ENCODE results near the gene FAM222A.

Gene FAM222A

DNA sequence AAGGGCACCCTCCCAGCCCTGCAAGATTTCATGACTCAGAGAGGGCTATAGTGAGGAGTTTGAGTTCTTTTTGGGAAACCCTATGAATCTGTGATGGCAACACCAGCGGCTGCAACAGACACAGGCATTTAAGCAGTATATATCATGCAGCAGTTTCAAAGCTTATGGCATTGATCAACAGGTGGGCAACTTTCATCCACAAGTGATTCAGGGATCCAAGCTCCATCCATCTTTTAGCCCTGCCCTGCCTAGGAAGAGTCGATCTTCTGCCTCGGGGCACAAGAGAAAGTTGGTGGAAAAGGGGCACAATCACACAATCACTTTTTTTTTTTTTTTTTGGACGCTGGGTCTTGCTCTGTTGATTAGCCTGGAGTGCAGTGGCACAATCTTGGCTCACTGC, 8.3 kb upstream of the FAM222A start:
- no peak for DNase-seq (ENCODE audit: low read depth)

DNA sequence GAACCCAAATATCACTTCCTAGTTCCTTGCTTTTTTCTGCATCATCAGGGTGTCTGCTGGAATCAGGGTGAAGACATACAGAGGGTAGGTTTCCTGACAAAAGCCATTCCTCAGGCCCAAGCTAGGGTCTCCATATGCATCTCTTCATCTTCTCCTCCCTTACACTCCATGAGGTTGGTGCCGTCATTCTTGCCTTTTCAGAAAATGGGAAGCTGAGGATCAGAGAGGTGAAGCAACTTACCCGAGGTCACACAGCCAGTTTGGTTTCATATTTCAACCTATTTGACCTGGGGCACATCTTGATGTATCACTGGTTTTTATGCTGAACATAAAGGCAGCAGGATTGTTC, 7.3 kb upstream of the FAM222A start:
- H3K27me3 ChIP-seq (replicated peaks; ENCODE audit: control insufficient read depth, insufficient read depth, low read length), result peaks cover 33% of the 10 kb centered on the region
- peaks cover 6% of the 10 kb centered on the region for H3K4me1 ChIP-seq (ENCODE audit: control insufficient read depth, insufficient read depth, low read length)
- no peak for DNase-seq (ENCODE audit: low read depth)
- H3K36me3 ChIP-seq (ENCODE audit: control insufficient read depth, insufficient read depth, low read length, severe bottlenecking), result no peaks in the 10 kb centered on the region
- H3K4me3 ChIP-seq (ENCODE audit: low read length), result no peak overlapping the region
- H3K9ac ChIP-seq (ENCODE audit: low read length), result no peak overlapping the region
- peaks cover 3% of the 10 kb centered on the region for H3K9me3 ChIP-seq (ENCODE audit: control insufficient read depth, low read length)

More for the DNA sequence above, 8.3 kb upstream of the FAM222A start:
- Histone ChIP-seq H3K4me1 (ENCODE audit: control insufficient read depth, insufficient read depth, low read length) (peaks cover under 1% of the 10 kb centered on the region), H3K36me3 (ENCODE audit: control insufficient read depth, insufficient read depth, low read length, severe bottlenecking) (no peaks in the 10 kb centered on the region), H3K9me3 (ENCODE audit: control insufficient read depth, low read length) (peaks cover 3% of the 10 kb centered on the region), H3K27me3 (replicated peaks; ENCODE audit: control insufficient read depth, insufficient read depth, low read length) (peaks cover 41% of the 10 kb centered on the region), H3K9ac (ENCODE audit: low read length) (no peak overlapping the region), H3K4me3 (ENCODE audit: low read length) (no peak overlapping the region)

DNA sequence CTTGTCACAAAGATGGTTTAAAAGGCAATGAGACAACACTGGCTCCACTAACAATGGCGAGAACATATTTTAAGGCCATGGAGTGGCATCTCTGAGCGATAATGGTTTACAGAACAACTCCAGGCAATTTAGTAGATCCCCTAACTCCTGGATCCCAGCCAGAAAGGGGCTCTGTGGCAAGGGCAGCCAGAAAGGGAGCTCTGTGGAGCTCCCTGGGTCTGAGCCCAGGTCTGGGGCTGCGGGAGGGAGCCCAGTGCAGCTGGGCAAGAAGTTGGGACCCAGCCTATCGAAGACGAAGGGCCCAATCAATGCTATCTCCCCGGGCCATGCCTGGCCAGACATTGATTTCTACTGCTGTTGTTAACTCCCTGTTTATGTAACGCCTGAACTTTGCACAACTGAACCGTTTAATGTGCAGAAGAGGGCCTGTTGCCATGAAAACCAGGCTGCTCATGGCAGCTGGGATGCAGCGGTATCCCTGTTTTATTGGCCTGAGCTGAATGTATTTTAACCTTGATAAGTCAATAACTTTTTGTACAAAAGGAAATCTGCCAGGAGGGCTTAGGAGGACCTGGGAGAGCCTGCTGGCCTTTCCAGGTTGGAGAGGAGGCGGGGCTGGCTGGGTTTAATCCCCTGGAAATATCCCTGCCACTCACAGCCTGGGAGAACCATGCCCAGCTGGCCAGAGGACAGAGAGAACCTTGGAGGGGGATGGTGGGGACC, 6.7 kb upstream of the FAM222A start:
- H3K9me3 ChIP-seq (ENCODE audit: control insufficient read depth, low read length), result peaks cover 3% of the 10 kb centered on the region
- H3K36me3 ChIP-seq (ENCODE audit: control insufficient read depth, insufficient read depth, low read length, severe bottlenecking), result no peaks in the 10 kb centered on the region
- H3K9ac ChIP-seq (ENCODE audit: low read length), result no peak overlapping the region
- H3K4me1 ChIP-seq (ENCODE audit: control insufficient read depth, insufficient read depth, low read length), result peaks cover 6% of the 10 kb centered on the region
- peaks cover 33% of the 10 kb centered on the region for H3K27me3 ChIP-seq (replicated peaks; ENCODE audit: control insufficient read depth, insufficient read depth, low read length)
- no peak for DNase-seq (ENCODE audit: low read depth)
- no peak overlapping the region for H3K4me3 ChIP-seq (ENCODE audit: low read length)

DNA sequence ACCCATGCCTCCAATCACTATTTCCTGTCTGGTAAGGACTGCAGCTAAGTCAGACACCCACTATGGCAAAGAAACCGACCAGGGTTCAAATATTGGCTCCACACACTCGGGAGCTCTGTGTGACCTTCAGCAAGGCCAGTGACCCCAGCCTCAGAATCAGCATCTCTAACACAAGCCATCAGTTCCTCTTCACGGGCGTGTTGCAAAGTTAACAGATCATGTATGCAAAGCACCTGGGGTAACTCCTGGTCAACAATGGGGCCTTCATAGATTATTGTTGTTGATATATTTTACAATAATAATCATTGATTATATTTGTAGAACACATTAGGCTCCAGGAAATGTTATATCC, 6.2 kb upstream of the FAM222A start:
- H3K4me1 ChIP-seq (ENCODE audit: control insufficient read depth, insufficient read depth, low read length), result peaks cover 6% of the 10 kb centered on the region
- DNase-seq (ENCODE audit: low read depth), result no peak
- H3K4me3 ChIP-seq (ENCODE audit: low read length), result no peak overlapping the region
- H3K9ac ChIP-seq (ENCODE audit: low read length), result no peak overlapping the region
- H3K9me3 ChIP-seq (ENCODE audit: control insufficient read depth, low read length), result peaks cover under 1% of the 10 kb centered on the region
- peaks cover 37% of the 10 kb centered on the region for H3K27me3 ChIP-seq (replicated peaks; ENCODE audit: control insufficient read depth, insufficient read depth, low read length)
- H3K36me3 ChIP-seq (ENCODE audit: control insufficient read depth, insufficient read depth, low read length, severe bottlenecking), result no peaks in the 10 kb centered on the region

DNA sequence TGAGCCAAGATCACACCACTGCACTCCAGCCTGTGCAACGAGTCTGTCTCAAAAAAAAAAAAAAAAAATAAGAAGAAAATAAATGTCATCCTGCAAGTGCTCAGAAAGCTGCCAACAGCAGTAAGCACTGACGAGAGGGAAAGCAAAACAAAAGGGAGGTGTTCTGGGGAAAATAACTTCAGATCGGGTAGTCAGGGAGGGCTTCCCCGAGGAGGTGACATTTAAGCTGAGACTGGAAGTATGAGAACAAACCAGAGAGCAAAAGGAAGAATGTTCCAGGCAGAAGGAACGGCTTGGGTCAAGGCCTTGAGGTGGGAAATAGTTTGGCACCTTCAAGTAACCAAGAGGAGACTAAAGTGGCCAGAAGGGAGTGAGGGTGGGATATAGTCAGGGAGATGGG, 4.7 kb upstream of the FAM222A start:
- Histone ChIP-seq H3K27me3 (replicated peaks; ENCODE audit: control insufficient read depth, insufficient read depth, low read length) (peaks cover 42% of the 10 kb centered on the region), H3K36me3 (ENCODE audit: control insufficient read depth, insufficient read depth, low read length, severe bottlenecking) (no peaks in the 10 kb centered on the region), H3K9ac (ENCODE audit: low read length) (no peak overlapping the region), H3K4me1 (ENCODE audit: control insufficient read depth, insufficient read depth, low read length) (peaks cover 6% of the 10 kb centered on the region), H3K4me3 (ENCODE audit: low read length) (no peak overlapping the region), H3K9me3 (ENCODE audit: control insufficient read depth, low read length) (no peaks in the 10 kb centered on the region)
- DNase-seq (ENCODE audit: low read depth), result no peak

DNA sequence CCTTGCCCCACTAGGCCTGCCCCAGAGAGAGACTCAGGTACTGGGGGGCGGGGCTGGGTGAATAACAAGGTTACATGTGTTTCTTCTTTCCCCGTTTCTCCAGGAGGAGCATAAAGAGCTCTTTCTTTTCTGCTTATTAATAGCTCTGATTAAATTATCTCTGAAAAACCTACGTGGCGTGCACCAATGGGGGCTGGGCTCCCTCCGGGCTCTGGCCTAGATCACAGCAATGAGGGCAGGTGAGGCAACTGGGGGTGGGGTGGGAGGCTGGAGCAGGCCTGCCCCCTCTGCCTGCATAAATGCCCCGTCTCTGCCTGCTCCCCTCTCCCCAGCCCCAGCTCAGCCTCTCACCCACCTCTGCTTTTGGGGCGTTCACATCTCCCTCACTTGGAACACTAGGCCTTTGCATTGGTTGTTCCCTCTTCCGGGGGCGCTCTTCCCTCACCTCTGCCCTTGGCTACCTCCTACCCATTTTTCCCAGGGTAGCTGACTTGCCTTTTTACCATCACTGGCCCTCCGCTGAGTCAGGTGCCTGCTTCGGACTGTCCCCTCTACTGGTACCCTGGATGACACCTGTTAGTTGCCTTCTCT, 4.1 kb upstream of the FAM222A start:
- peaks cover 6% of the 10 kb centered on the region for H3K4me1 ChIP-seq (ENCODE audit: control insufficient read depth, insufficient read depth, low read length)
- DNase-seq (ENCODE audit: low read depth), result no peak
- peaks cover 39% of the 10 kb centered on the region for H3K27me3 ChIP-seq (replicated peaks; ENCODE audit: control insufficient read depth, insufficient read depth, low read length)
- H3K4me3 ChIP-seq (ENCODE audit: low read length), result no peak overlapping the region
- no peaks in the 10 kb centered on the region for H3K36me3 ChIP-seq (ENCODE audit: control insufficient read depth, insufficient read depth, low read length, severe bottlenecking)
- no peaks in the 10 kb centered on the region for H3K9me3 ChIP-seq (ENCODE audit: control insufficient read depth, low read length)
- no peak overlapping the region for H3K9ac ChIP-seq (ENCODE audit: low read length)

DNA sequence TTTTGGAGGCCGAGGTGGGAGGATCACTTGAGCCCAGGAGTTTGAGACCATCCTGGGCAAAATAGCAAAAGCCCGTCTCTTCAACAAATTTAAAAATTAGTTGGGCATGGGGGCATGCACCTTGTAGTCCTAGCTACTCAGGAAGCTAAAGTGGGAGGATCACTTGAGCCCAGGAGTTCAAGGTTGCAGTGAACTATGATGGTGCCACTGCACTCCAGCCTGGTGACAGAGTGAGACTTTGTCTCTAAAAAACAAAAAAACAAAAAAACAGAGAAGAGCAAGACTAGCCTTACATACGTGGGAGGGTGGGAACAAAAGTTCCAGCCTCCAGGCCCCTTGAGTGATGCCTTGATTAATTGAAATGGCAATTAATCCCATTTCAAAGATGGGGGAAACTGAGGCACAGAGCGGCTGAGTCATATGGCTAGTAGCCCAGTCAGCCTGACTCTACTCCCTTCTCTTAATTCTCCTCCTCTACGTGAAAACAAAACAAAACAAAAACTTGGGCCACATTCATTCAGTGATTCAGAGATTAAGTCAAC, 3.3 kb upstream of the FAM222A start:
- Histone ChIP-seq H3K36me3 (ENCODE audit: control insufficient read depth, insufficient read depth, low read length, severe bottlenecking) (no peaks in the 10 kb centered on the region), H3K4me1 (ENCODE audit: control insufficient read depth, insufficient read depth, low read length) (peaks cover 6% of the 10 kb centered on the region), H3K4me3 (ENCODE audit: low read length) (no peak overlapping the region), H3K9me3 (ENCODE audit: control insufficient read depth, low read length) (no peaks in the 10 kb centered on the region), H3K27me3 (replicated peaks; ENCODE audit: control insufficient read depth, insufficient read depth, low read length) (peaks cover 33% of the 10 kb centered on the region), H3K9ac (ENCODE audit: low read length) (no peak overlapping the region)
- DNase-seq (ENCODE audit: low read depth), result no peak

DNA sequence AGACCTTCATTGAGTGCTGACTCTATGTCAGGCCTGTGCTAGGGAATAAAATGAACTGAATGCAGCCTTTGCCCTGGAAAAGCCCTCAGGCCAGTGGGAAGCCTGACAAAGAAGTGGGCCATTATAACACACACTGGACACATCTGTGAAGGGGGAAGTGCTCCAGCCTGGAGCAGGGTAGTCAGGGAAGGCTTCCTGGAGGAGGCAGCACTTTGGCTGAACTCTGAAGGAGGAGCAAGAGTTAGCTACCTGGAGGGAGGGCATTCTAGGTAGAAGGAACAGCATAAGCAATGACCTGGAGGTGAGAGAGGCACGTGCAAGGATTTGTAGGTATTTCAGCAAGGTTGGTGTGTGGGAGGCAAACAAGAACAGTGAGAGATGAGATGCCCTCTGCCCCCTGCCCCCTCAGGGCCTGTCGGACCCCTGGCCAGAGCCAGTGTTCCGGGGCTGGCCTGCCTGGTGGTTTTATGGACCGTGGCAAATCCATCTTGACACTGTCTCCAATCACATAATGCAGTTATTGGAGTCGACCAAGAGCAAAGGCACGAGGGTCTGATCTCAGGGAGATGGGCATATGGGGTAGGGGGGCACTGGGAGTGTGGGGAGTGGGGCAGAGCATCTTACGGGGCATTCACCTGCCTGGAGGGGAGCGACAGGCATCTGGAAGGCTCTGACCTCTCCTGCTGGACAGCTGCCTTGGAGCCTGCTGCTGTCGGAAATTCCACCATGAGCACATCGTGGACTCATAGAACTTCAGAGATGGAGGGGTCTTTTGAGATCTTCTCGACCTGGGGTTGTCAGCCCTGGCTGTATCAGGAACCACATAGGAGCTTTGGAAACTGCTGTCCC, 2.7 kb upstream of the FAM222A start:
- no peaks in the 10 kb centered on the region for H3K9me3 ChIP-seq (ENCODE audit: control insufficient read depth, low read length)
- DNase-seq (ENCODE audit: low read depth), result peak; percentile 45
- peaks cover 9% of the 10 kb centered on the region for H3K4me1 ChIP-seq (ENCODE audit: control insufficient read depth, insufficient read depth, low read length)
- H3K4me3 ChIP-seq (ENCODE audit: low read length), result no peak overlapping the region
- H3K36me3 ChIP-seq (ENCODE audit: control insufficient read depth, insufficient read depth, low read length, severe bottlenecking), result no peaks in the 10 kb centered on the region
- H3K9ac ChIP-seq (ENCODE audit: low read length), result no peak overlapping the region
- peaks cover 30% of the 10 kb centered on the region for H3K27me3 ChIP-seq (replicated peaks; ENCODE audit: control insufficient read depth, insufficient read depth, low read length)

DNA sequence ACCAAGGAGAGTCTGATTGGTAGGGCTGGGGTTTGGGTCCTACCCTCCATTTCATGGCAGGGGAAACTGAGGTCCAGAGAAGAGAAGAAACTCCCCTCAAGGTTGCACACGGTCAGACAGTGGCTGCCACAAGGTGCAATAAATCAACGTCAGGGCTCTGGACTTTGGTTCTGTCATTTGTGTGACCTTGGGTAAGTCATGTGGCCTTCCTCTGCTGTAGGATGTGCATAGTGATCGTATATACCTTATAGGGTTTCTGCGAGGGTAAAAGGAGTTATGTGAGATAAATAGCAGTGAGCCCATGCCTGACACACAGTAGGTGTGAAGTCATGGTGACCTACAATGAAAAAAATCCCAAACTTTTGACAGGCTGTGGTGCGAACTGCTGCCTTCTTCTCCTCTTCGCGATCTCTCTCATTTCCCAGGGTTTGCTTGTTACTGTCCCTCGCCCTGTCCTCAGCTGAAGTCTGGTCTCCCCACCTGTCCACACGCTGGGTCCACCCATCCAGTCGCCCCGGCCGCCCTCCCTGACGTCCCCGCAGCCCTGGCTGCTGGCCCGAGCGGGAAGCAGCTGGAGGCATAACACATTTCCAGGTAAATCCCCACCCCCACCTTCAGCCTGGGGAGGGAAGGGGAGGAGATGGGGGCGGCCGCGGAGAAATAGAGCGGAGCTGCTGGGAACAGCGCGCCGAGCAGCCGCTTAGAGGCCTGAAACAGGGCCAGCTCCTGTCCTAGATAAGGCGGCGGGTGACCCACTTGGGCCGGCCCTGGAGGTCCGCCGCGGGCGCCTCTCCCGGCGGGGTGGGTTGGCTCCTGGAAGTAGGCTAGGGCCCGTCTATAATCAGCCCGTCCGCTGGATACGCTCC, 1.8 kb upstream of the FAM222A start:
- DNase-seq (ENCODE audit: low read depth), result no peak
- peaks cover 16% of the 10 kb centered on the region for H3K4me1 ChIP-seq (ENCODE audit: control insufficient read depth, insufficient read depth, low read length)
- peaks cover 23% of the 10 kb centered on the region for H3K27me3 ChIP-seq (replicated peaks; ENCODE audit: control insufficient read depth, insufficient read depth, low read length)

DNA sequence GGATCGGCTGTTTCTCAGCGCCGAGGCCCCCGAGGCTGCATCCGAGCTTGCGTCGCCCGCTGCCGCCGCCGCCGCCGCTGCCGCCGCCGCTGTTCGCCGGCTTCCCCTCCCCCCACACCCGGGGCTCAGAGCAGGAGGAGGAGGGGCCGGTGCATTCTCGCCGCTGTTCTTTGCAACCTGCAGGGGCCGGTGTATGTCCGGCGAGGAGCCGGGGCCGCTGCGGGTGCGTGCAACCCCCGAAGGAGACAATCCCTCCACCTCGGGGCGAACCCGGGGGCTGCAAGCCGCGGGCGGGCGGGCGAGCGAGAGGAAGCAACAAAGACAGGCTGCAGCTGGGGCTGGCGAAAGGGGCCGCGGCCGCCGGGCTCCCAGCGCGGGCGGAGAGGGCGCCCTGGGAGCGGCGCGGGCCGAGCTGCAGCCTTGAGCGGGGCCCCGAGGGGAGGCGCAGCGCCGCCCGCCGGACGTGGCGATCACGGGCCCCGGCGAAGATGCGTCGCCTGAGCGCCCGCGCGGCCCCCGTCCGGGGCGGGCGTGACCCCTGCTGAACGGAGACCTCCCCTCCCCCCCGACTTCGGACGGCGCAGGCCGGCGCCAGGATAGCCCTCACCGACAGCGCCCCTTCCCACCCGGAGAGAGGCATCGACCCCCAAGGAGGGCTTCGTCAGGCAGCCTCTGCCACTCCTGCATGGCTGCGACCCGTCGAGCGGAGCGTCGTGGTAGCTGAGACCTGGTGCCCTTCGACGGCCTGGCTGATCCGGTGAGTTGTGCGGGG, 702 bp downstream of the FAM222A start:
- H3K27me3 ChIP-seq (replicated peaks; ENCODE audit: control insufficient read depth, insufficient read depth, low read length), result peaks cover 42% of the 10 kb centered on the region
- DNase-seq (ENCODE audit: low read depth), result peak; percentile 67

More for the DNA sequence above, 1.8 kb upstream of the FAM222A start:
- H3K9ac ChIP-seq (ENCODE audit: low read length), result no peak overlapping the region
- H3K9me3 ChIP-seq (ENCODE audit: control insufficient read depth, low read length), result no peaks in the 10 kb centered on the region
- H3K36me3 ChIP-seq (ENCODE audit: control insufficient read depth, insufficient read depth, low read length, severe bottlenecking), result no peaks in the 10 kb centered on the region
- H3K4me3 ChIP-seq (ENCODE audit: low read length), result no peak overlapping the region

More for the DNA sequence above, 702 bp downstream of the FAM222A start:
- peaks cover 18% of the 10 kb centered on the region for H3K4me1 ChIP-seq (ENCODE audit: control insufficient read depth, insufficient read depth, low read length)
- no peak overlapping the region for H3K9ac ChIP-seq (ENCODE audit: low read length)
- H3K9me3 ChIP-seq (ENCODE audit: control insufficient read depth, low read length), result no peaks in the 10 kb centered on the region
- H3K4me3 ChIP-seq (ENCODE audit: low read length), result peak overlapping the region; percentile 69
- no peaks in the 10 kb centered on the region for H3K36me3 ChIP-seq (ENCODE audit: control insufficient read depth, insufficient read depth, low read length, severe bottlenecking)
